Measurements from ENCODE around the gene GPR34.
"Not testable (repeated sequence)": the region's sequence is repeated elsewhere in the genome, so short reads cannot be mapped to it uniquely, and the experiment has no call there.

GPR34 gene

GRCh38 chrX:41707218-41707617 lies 18.4 kb downstream of the GPR34 start:
- TF ChIP-seq FOXP2 (optimal IDR thresholded peaks at IDR 0.05; ENCODE audit: control extremely low read depth, extremely low read length, insufficient read depth) (no peak), EZH2 (IDR thresholded peaks at IDR 0.05) (no peak), POLR2AphosphoS5 (IDR thresholded peaks at IDR 0.05; ENCODE audit: borderline replicate concordance, low read depth, low read length) (no peak)
- H3K36me3 ChIP-seq (ENCODE audit: insufficient read depth, low read length), result no peaks in the 10 kb centered on the region
- no peak overlapping the region for H3K4me3 ChIP-seq
- H3K9me3 ChIP-seq (ENCODE audit: low read depth, low read length), result no peaks in the 10 kb centered on the region
- H3K27ac ChIP-seq, result no peak overlapping the region
- H3K9ac ChIP-seq (ENCODE audit: insufficient read length), result no peak overlapping the region
- DNase-seq (ENCODE audit: low read depth, low spot score), result no peak

- H3K9ac ChIP-seq (ENCODE audit: insufficient read length), result no peak overlapping the region
- no peak overlapping the region for H3K27ac ChIP-seq
Measured at GRCh38 chrX:41708486-41708885, 19.7 kb downstream of the GPR34 start.

GRCh38 chrX:41711021-41711667 lies 22.4 kb downstream of the GPR34 start:
- H3K9me3 ChIP-seq (ENCODE audit: low read depth, low read length), result no peaks in the 10 kb centered on the region
- no peak overlapping the region for H3K27ac ChIP-seq
- H3K36me3 ChIP-seq (ENCODE audit: insufficient read depth, low read length), result no peaks in the 10 kb centered on the region
- H3K4me3 ChIP-seq, result no peak overlapping the region
- TF ChIP-seq POLR2AphosphoS5 (IDR thresholded peaks at IDR 0.05; ENCODE audit: borderline replicate concordance, low read depth, low read length), result no peak
- TF ChIP-seq FOXP2 (optimal IDR thresholded peaks at IDR 0.05; ENCODE audit: control extremely low read depth, extremely low read length, insufficient read depth), result no peak
- TF ChIP-seq EZH2 (IDR thresholded peaks at IDR 0.05), result no peak
- no peak overlapping the region for H3K9ac ChIP-seq (ENCODE audit: insufficient read length)
- no peak for DNase-seq (ENCODE audit: low read depth, low spot score)

More at GRCh38 chrX:41708486-41708885, 19.7 kb downstream of the GPR34 start:
- H3K9me3 ChIP-seq (ENCODE audit: low read depth, low read length), result no peaks in the 10 kb centered on the region
- no peak for DNase-seq (ENCODE audit: low read depth, low spot score)
- H3K4me3 ChIP-seq, result no peak overlapping the region
- no peaks in the 10 kb centered on the region for H3K36me3 ChIP-seq (ENCODE audit: insufficient read depth, low read length)
- TF ChIP-seq FOXP2 (optimal IDR thresholded peaks at IDR 0.05; ENCODE audit: control extremely low read depth, extremely low read length, insufficient read depth) (no peak), POLR2AphosphoS5 (IDR thresholded peaks at IDR 0.05; ENCODE audit: borderline replicate concordance, low read depth, low read length) (no peak), EZH2 (IDR thresholded peaks at IDR 0.05) (no peak)

- no peak for DNase-seq (ENCODE audit: low read depth, low spot score)
- no peaks in the 10 kb centered on the region for H3K9me3 ChIP-seq (ENCODE audit: low read depth, low read length)
- no peak for TF ChIP-seq FOXP2 (optimal IDR thresholded peaks at IDR 0.05; ENCODE audit: control extremely low read depth, extremely low read length, insufficient read depth)
- no peak for TF ChIP-seq POLR2AphosphoS5 (IDR thresholded peaks at IDR 0.05; ENCODE audit: borderline replicate concordance, low read depth, low read length)
- TF ChIP-seq EZH2 (IDR thresholded peaks at IDR 0.05), result no peak
- no peak overlapping the region for H3K9ac ChIP-seq (ENCODE audit: insufficient read length)
- no peak overlapping the region for H3K4me3 ChIP-seq
- no peaks in the 10 kb centered on the region for H3K36me3 ChIP-seq (ENCODE audit: insufficient read depth, low read length)
- no peak overlapping the region for H3K27ac ChIP-seq
Measured at GRCh38 chrX:41716222-41716621, 27.4 kb downstream of the GPR34 start.

- no peak overlapping the region for H3K4me3 ChIP-seq
- no peak for TF ChIP-seq FOXP2 (optimal IDR thresholded peaks at IDR 0.05; ENCODE audit: control extremely low read depth, extremely low read length, insufficient read depth)
- TF ChIP-seq POLR2AphosphoS5 (IDR thresholded peaks at IDR 0.05; ENCODE audit: borderline replicate concordance, low read depth, low read length), result no peak
- no peak for TF ChIP-seq EZH2 (IDR thresholded peaks at IDR 0.05)
- no peaks in the 10 kb centered on the region for H3K9me3 ChIP-seq (ENCODE audit: low read depth, low read length)
- DNase-seq (ENCODE audit: low read depth, low spot score), result no peak
- no peaks in the 10 kb centered on the region for H3K36me3 ChIP-seq (ENCODE audit: insufficient read depth, low read length)
- no peak overlapping the region for H3K9ac ChIP-seq (ENCODE audit: insufficient read length)
- H3K27ac ChIP-seq, result no peak overlapping the region
Measured at GRCh38 chrX:41716767-41717473, 28.1 kb downstream of the GPR34 start.

GRCh38 chrX:41718481-41719235 lies 29.9 kb downstream of the GPR34 start:
- Histone ChIP-seq H3K27ac (no peak overlapping the region), H3K9me3 (ENCODE audit: low read depth, low read length) (no peaks in the 10 kb centered on the region), H3K4me3 (no peak overlapping the region), H3K36me3 (ENCODE audit: insufficient read depth, low read length) (no peaks in the 10 kb centered on the region), H3K9ac (ENCODE audit: insufficient read length) (no peak overlapping the region)
- TF ChIP-seq POLR2AphosphoS5 (IDR thresholded peaks at IDR 0.05; ENCODE audit: borderline replicate concordance, low read depth, low read length) (no peak), EZH2 (IDR thresholded peaks at IDR 0.05) (no peak), FOXP2 (optimal IDR thresholded peaks at IDR 0.05; ENCODE audit: control extremely low read depth, extremely low read length, insufficient read depth) (no peak)
- DNase-seq (ENCODE audit: low read depth, low spot score), result no peak

- not testable (repeated sequence) for H3K4me3 ChIP-seq; DNase-seq (ENCODE audit: low read depth, low spot score); H3K27ac ChIP-seq; H3K9me3 ChIP-seq (ENCODE audit: low read depth, low read length); H3K9ac ChIP-seq (ENCODE audit: insufficient read length); H3K36me3 ChIP-seq (ENCODE audit: insufficient read depth, low read length)
Measured at GRCh38 chrX:41719610-41720009, 30.8 kb downstream of the GPR34 start.

- Histone ChIP-seq H3K36me3 (ENCODE audit: insufficient read depth, low read length) (no peaks in the 10 kb centered on the region), H3K27ac (no peak overlapping the region), H3K9me3 (ENCODE audit: low read depth, low read length) (no peaks in the 10 kb centered on the region), H3K9ac (ENCODE audit: insufficient read length) (no peak overlapping the region), H3K4me3 (no peak overlapping the region)
- TF ChIP-seq POLR2AphosphoS5 (IDR thresholded peaks at IDR 0.05; ENCODE audit: borderline replicate concordance, low read depth, low read length) (no peak), EZH2 (IDR thresholded peaks at IDR 0.05) (no peak), FOXP2 (optimal IDR thresholded peaks at IDR 0.05; ENCODE audit: control extremely low read depth, extremely low read length, insufficient read depth) (no peak)
- DNase-seq (ENCODE audit: low read depth, low spot score), result no peak
Measured at GRCh38 chrX:41720125-41720779, 31.5 kb downstream of the GPR34 start.

Measured in SK-N-MC (cell line).